HCT116 (cell line): ENCODE data around the gene PPP2R5A. TPM values are rescaled to one million over a fixed set of nuclear protein-coding genes. Genes with fewer than 3 reads are reported as not detected.

Experiments
- ATAC-seq: fragments of 200-7000 bp; cut with Tn5 transposase; 2 replicates; pipeline ENCODE4 v1.9.1; 2020; ENCODE audit warnings: mild to moderate bottlenecking, moderate library complexity
- BruUV-seq: library from RNA; stranded (reverse); fragments of 400-500 nt; replicated peaks from 2 replicates; lab custom pipeline; 2021; lab: Mats Ljungman, UMichigan
- CTCF ChIA-PET: fragments of 300-600 bp; sonication (Branson Sonifier 250); formaldehyde crosslinking; loops from one replicate; lab custom pipeline; 2021; ENCODE audit warnings: antibody characterized with exemption; lab: Charles Lee
- POLR2A ChIA-PET: fragments of 300-600, 350-600 bp; sonication (Branson Sonifier 250); formaldehyde crosslinking; loops from one replicate; lab custom pipeline; 2021; ENCODE audit warnings: antibody characterized with exemption; lab: Charles Lee
- RAD21 ChIA-PET, 2 experiments: fragments of 300-600 bp; sonication (Branson Sonifier 250); formaldehyde crosslinking; loops; one replicate each; lab custom pipeline; 2023; ENCODE audit warnings: low total read pairs in 2 of 2; ENCODE audit not compliant: uncharacterized antibody in 2 of 2, unreplicated experiment in 2 of 2, low non-redundant PET in 1 of 2; lab: Charles Lee
- DNase-seq: peaks from one replicate; pipeline ENCODE4 v3.0.0-alpha.2; 2010; ENCODE audit warnings: low read depth, low spot score
- H2AFZ ChIP-seq: fragments of 200-600 bp; shearing (Covaris generic), sonication (generic); 2 replicates; pipeline ENCODE4 v1.6.1; 2017; ENCODE audit warnings: low read depth, mixed run types, mixed read lengths, antibody characterized with exemption, low read length; ENCODE audit not compliant: poor library complexity, severe bottlenecking
- H3K27ac ChIP-seq: 2 replicates; pipeline ENCODE4 v1.5.1; 2012; ENCODE audit warnings: low read depth, low read length
- H3K27me3 ChIP-seq: fragments of 200-600 bp; sonication (generic); 2 replicates; pipeline ENCODE4 v1.6.1; 2016; ENCODE audit warnings: mixed run types, low read length, mixed read lengths; ENCODE audit not compliant: insufficient read depth
- H3K36me3 ChIP-seq, 2 experiments: fragments of 200-500 bp in 1 of 2; fragments of 200-600 bp in 1 of 2; sonication (Bioruptor generic) in 1 of 2; sonication (generic) in 1 of 2; 2 replicates each; pipeline versions ENCODE4 v1.5.1 to v1.6.1; 2014 to 2016; ENCODE audit warnings: low read length in 2 of 2, inconsistent platforms in 1 of 2, mixed read lengths in 1 of 2, mixed run types in 1 of 2; ENCODE audit not compliant: insufficient read depth in 2 of 2, control insufficient read depth in 1 of 2
- H3K4me1 ChIP-seq, 2 experiments: fragments of 200-600 bp in 1 of 2; sonication (generic) in 1 of 2; 2 replicates each; pipeline versions ENCODE4 v1.5.1 to v1.6.1; 2012 to 2017; ENCODE audit warnings: low read length in 2 of 2, inconsistent platforms in 1 of 2, mild to moderate bottlenecking in 1 of 2, mixed read lengths in 1 of 2, mixed run types in 1 of 2, moderate library complexity in 1 of 2; ENCODE audit not compliant: insufficient read depth in 2 of 2, control insufficient read depth in 1 of 2
- H3K4me2 ChIP-seq: fragments of 200-600 bp; sonication (generic); 2 replicates; pipeline ENCODE4 v1.6.1; 2017; ENCODE audit warnings: mixed run types, low read length, mixed read lengths
- H3K4me3 ChIP-seq, 2 experiments: fragments of 200-600 bp in 1 of 2; sonication (generic) in 1 of 2; replicated peaks in 1 of 2; 2 replicates each; pipeline ENCODE4 v1.5.1; 2011 to 2016; ENCODE audit warnings: low read length in 2 of 2, control low read depth in 1 of 2, low read depth in 1 of 2, mild to moderate bottlenecking in 1 of 2, mixed read lengths in 1 of 2, mixed run types in 1 of 2
- H3K79me2 ChIP-seq: fragments of 200-600 bp; sonication (generic); 2 replicates; pipeline ENCODE4 v1.6.1; 2017; ENCODE audit warnings: mild to moderate bottlenecking, mixed run types, low read length, moderate library complexity, mixed read lengths; ENCODE audit not compliant: insufficient read depth
- H3K9ac ChIP-seq: fragments of 200-600 bp; sonication (generic); 2 replicates; pipeline ENCODE4 v1.6.1; 2016; ENCODE audit warnings: low read length, mixed read lengths
- H3K9me2 ChIP-seq: fragments of 200-600 bp; sonication (generic), shearing (Covaris generic); 2 replicates; pipeline ENCODE4 v1.6.1; 2017; ENCODE audit warnings: mixed run types, mild to moderate bottlenecking, moderate library complexity; ENCODE audit not compliant: insufficient read depth
- H3K9me3 ChIP-seq, 2 experiments: fragments of 200-500 bp in 1 of 2; fragments of 200-600 bp in 1 of 2; sonication (Bioruptor generic) in 1 of 2; sonication (generic) in 1 of 2; 2 replicates each; pipeline ENCODE4 v1.6.1; 2014 to 2017; ENCODE audit warnings: low read length in 2 of 2, mixed read lengths in 2 of 2, inconsistent platforms in 1 of 2, low read depth in 1 of 2, mild to moderate bottlenecking in 1 of 2, mixed run types in 1 of 2, moderate library complexity in 1 of 2; ENCODE audit not compliant: control insufficient read depth in 1 of 2, insufficient read depth in 1 of 2
- H4K20me1 ChIP-seq: fragments of 200-600 bp; sonication (generic), shearing (Covaris generic); 2 replicates; pipeline ENCODE4 v1.6.1; 2017; ENCODE audit warnings: mixed run types, mild to moderate bottlenecking, moderate library complexity; ENCODE audit not compliant: insufficient read depth
- CEBPB ChIP-seq: IDR thresholded peaks from 2 replicates; pipeline ENCODE4 v1.6.1; 2012; ENCODE audit warnings: low read depth
- EGR1 ChIP-seq: IDR thresholded peaks from 2 replicates; pipeline ENCODE4 v1.6.1; 2012; ENCODE audit warnings: low read depth
- ELF1 ChIP-seq: IDR thresholded peaks from 2 replicates; pipeline ENCODE4 v1.6.1; 2012; ENCODE audit warnings: low read depth, borderline replicate concordance
- EZH2 ChIP-seq: fragments of 200-600 bp; sonication (generic); IDR thresholded peaks from 2 replicates; pipeline ENCODE4 v1.6.1; 2017; ENCODE audit warnings: antibody characterized with exemption, mixed run types
- JUND ChIP-seq: IDR thresholded peaks from 2 replicates; pipeline ENCODE4 v1.6.1; 2012
- POLR2A ChIP-seq: IDR thresholded peaks from 2 replicates; pipeline ENCODE4 v1.7.0; 2011; ENCODE audit warnings: borderline replicate concordance; ENCODE audit not compliant: insufficient read depth, insufficient read length; ENCODE audit errors: extremely low read depth
- SIN3A ChIP-seq: IDR thresholded peaks from 2 replicates; pipeline ENCODE4 v1.6.1; 2012; ENCODE audit warnings: low read depth
- SP1 ChIP-seq: IDR thresholded peaks from 2 replicates; pipeline ENCODE4 v1.6.1; 2012; ENCODE audit warnings: low read depth
- SRF ChIP-seq: IDR thresholded peaks from 2 replicates; pipeline ENCODE4 v1.6.1; 2012; ENCODE audit warnings: low read depth
- TCF7L2 ChIP-seq: IDR thresholded peaks from 2 replicates; pipeline ENCODE4 v1.7.0; 2011; ENCODE audit warnings: borderline replicate concordance, inconsistent platforms; ENCODE audit not compliant: insufficient read depth, insufficient read length; ENCODE audit errors: extremely low read depth
- ZNF274 ChIP-seq: fragments of 200-500 bp; sonication (Bioruptor generic); IDR thresholded peaks from 2 replicates; pipeline ENCODE4 v1.6.1; 2014; ENCODE audit warnings: mild to moderate bottlenecking, low read depth, low read length, inconsistent platforms
- intact Hi-C: fragments of 100-400 bp; cut with micrococcal nuclease; formaldehyde crosslinking; loops from 2 replicates; pipeline ENCODE4 v1.10.0; 2022
- total RNA-seq: library from RNA; stranded (reverse); gene quantifications from one replicate; pipeline ENCODE4 v1.2.1, GENCODE V29; 2021; ENCODE audit not compliant: unreplicated experiment
- TF ChIP-seq, protein P1 (sequence below): IDR thresholded peaks from 2 replicates; pipeline ENCODE4 v1.6.1; 2011; ENCODE audit warnings: mild to moderate bottlenecking, low read length, moderate library complexity; ENCODE audit not compliant: insufficient replicate concordance; ENCODE audit errors: extremely low read depth
- TF ChIP-seq, protein P2 (sequence below), 3 experiments: fragments of 200-600 bp in 1 of 3; sonication (generic) in 1 of 3; IDR thresholded peaks in 2 of 3; conservative IDR thresholded peaks in 1 of 3; 2 replicates each; pipeline ENCODE4 v1.5.1; 2012 to 2017; ENCODE audit warnings: low read depth in 2 of 3, low read length in 2 of 3, antibody characterized with exemption in 1 of 3, borderline replicate concordance in 1 of 3, control low read depth in 1 of 3, mild to moderate bottlenecking in 1 of 3, mixed read lengths in 1 of 3, mixed run types in 1 of 3, moderate library complexity in 1 of 3; ENCODE audit not compliant: insufficient read depth in 1 of 3
- TF ChIP-seq, protein P3 (sequence below): IDR thresholded peaks from 2 replicates; pipeline ENCODE4 v1.6.1; 2012; ENCODE audit warnings: low read depth

Gene PPP2R5A
- total RNA-seq, 1 experiment from 2014 or later = 33.1 TPM

- TF ChIP-seq, protein P1, sequence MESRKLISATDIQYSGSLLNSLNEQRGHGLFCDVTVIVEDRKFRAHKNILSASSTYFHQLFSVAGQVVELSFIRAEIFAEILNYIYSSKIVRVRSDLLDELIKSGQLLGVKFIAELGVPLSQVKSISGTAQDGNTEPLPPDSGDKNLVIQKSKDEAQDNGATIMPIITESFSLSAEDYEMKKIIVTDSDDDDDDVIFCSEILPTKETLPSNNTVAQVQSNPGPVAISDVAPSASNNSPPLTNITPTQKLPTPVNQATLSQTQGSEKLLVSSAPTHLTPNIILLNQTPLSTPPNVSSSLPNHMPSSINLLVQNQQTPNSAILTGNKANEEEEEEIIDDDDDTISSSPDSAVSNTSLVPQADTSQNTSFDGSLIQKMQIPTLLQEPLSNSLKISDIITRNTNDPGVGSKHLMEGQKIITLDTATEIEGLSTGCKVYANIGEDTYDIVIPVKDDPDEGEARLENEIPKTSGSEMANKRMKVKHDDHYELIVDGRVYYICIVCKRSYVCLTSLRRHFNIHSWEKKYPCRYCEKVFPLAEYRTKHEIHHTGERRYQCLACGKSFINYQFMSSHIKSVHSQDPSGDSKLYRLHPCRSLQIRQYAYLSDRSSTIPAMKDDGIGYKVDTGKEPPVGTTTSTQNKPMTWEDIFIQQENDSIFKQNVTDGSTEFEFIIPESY = no peak
- TF ChIP-seq ZNF274 = no peak
Observed at GRCh38 chr1:212377644-212378043, 92.4 kb downstream of the PPP2R5A start (continued).

- H4K20me1 ChIP-seq = no peaks in the 10 kb centered on the region
- H2AFZ ChIP-seq = no peak overlapping the region
- H3K9me3 ChIP-seq = no peaks in the 10 kb centered on the region
- POLR2A ChIA-PET = no interaction called here
- no peaks in the 10 kb centered on the region for H3K79me2 ChIP-seq
- H3K36me3 ChIP-seq = peaks cover 3 to 8% of the 10 kb centered on the region in 2 experiments; a peak in 2 of 4 replicates
- no peak overlapping the region for H3K4me2 ChIP-seq
- H3K4me1 ChIP-seq = no peaks in the 10 kb centered on the region
- CTCF ChIA-PET = no interaction called here
- no peaks in the 10 kb centered on the region for H3K9me2 ChIP-seq
- H3K4me3 ChIP-seq = no peak overlapping the region
- RAD21 ChIA-PET = no interaction called here
- no TSS peak for BruUV-seq
- H3K27ac ChIP-seq = no peak overlapping the region
- no peak overlapping the region for H3K9ac ChIP-seq
- TF ChIP-seq TCF7L2 (no peak), JUND (no peak), POLR2A (no peak), EGR1 (no peak), EZH2 (no peak), SP1 (no peak), CEBPB (no peak), SRF (no peak), ELF1 (no peak), SIN3A (no peak)
- TF ChIP-seq, protein P2, sequence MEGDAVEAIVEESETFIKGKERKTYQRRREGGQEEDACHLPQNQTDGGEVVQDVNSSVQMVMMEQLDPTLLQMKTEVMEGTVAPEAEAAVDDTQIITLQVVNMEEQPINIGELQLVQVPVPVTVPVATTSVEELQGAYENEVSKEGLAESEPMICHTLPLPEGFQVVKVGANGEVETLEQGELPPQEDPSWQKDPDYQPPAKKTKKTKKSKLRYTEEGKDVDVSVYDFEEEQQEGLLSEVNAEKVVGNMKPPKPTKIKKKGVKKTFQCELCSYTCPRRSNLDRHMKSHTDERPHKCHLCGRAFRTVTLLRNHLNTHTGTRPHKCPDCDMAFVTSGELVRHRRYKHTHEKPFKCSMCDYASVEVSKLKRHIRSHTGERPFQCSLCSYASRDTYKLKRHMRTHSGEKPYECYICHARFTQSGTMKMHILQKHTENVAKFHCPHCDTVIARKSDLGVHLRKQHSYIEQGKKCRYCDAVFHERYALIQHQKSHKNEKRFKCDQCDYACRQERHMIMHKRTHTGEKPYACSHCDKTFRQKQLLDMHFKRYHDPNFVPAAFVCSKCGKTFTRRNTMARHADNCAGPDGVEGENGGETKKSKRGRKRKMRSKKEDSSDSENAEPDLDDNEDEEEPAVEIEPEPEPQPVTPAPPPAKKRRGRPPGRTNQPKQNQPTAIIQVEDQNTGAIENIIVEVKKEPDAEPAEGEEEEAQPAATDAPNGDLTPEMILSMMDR (IDR thresholded peaks at IDR 0.05 in 2 of 3, conservative IDR thresholded peaks at IDR 0.05 in 1 of 3; ENCODE audit: borderline replicate concordance in 1 of 3, insufficient read depth in 1 of 3, low read depth in 2 of 3, low read length in 2 of 3) = no peak
- TF ChIP-seq, protein P1 = no peak
- TF ChIP-seq, protein P3, sequence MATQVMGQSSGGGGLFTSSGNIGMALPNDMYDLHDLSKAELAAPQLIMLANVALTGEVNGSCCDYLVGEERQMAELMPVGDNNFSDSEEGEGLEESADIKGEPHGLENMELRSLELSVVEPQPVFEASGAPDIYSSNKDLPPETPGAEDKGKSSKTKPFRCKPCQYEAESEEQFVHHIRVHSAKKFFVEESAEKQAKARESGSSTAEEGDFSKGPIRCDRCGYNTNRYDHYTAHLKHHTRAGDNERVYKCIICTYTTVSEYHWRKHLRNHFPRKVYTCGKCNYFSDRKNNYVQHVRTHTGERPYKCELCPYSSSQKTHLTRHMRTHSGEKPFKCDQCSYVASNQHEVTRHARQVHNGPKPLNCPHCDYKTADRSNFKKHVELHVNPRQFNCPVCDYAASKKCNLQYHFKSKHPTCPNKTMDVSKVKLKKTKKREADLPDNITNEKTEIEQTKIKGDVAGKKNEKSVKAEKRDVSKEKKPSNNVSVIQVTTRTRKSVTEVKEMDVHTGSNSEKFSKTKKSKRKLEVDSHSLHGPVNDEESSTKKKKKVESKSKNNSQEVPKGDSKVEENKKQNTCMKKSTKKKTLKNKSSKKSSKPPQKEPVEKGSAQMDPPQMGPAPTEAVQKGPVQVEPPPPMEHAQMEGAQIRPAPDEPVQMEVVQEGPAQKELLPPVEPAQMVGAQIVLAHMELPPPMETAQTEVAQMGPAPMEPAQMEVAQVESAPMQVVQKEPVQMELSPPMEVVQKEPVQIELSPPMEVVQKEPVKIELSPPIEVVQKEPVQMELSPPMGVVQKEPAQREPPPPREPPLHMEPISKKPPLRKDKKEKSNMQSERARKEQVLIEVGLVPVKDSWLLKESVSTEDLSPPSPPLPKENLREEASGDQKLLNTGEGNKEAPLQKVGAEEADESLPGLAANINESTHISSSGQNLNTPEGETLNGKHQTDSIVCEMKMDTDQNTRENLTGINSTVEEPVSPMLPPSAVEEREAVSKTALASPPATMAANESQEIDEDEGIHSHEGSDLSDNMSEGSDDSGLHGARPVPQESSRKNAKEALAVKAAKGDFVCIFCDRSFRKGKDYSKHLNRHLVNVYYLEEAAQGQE = no peak
- ATAC-seq (no peak), DNase-seq (no peak)
- no peaks in the 10 kb centered on the region for H3K27me3 ChIP-seq
- intact Hi-C loops = no loop called here
Observed at GRCh38 chr1:212379366-212379765, 94.2 kb downstream of the PPP2R5A start.
